ENCODE measurements around the gene COTL1.
"Not testable (repeated sequence)": the region's sequence is repeated elsewhere in the genome, so short reads cannot be mapped to it uniquely, and the experiment has no call there.

COTL1 gene

DNA sequence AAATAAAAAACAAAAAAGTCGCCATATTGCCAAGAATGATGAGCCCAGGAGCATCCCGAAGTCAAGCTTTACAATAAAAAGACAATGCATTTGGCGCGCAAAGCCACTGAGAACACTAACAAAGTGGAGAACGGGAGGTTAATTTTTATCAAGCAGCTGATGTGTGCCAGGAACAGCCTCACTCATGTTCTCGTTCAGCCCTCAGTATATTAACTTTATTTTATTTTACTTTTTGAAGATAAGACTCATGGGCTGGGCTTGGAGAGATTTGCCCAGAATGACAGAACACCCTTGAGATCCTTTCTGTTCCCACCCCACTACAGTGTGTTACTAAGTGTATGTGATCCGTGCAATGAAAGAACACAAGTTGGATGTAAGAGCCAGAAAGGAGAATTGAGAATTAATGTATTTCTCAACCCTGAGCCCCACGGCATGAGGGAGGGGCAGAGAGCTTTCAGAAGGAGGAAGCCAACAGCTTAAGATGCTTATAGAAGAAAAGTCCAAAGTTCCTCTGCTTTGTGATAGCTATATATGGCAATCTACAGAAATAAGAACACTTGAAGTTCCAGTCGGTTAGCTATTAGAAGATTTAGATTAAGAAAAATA lies 48.4 kb downstream of the COTL1 start:
- no peak for DNase-seq (ENCODE audit: low spot score)

DNA sequence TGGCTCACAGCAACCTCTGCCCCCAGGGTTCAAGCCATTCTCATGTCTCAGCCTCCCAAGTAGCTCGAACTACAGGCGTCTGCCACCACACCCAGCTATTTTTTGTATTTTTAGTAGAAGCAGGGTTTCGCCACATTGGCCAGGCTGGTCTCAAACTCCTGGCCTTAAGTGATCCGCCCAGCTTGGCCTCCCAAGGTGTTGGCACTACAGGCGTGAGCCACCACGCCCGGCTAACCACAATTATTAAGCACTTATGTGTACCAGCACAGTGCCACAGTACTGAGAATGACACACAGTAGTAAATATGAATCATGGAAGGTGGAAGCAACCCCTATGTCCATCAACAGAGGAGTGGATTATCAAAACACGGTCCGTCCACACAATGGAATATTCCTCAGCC lies 49.8 kb downstream of the COTL1 start:
- DNase-seq (ENCODE audit: low spot score), result no peak

DNA sequence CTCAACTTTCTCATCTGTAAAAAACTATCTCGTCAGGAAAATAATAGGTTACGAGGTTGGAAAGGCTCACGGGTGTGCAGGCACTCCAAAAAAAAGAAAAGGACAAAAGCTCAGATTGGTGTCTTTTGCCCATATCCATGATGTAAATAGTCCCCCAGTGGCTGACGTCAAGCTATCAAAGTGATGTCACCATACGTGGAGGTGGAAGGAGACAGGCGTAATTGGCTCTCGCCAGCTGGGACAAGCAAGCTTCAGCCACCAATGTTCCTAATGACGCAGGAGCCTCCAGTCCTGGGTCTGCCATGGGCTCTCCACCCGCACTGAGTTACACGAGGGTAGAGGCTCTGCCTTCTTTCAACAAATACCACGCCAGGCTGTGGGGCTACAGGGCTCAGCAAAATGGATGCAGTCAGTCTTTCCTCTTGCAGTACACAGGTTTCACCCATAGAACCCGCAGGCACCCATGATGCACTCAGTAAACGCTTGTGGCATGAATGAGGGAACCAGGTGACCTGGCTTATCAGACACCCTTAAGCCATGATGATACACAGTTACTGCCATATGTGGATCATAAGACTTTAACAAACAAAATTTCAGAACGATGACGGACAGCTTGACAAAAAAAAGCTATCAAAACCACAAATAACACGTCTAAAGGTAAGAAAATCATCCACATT lies 50.5 kb downstream of the COTL1 start:
- DNase-seq (ENCODE audit: low spot score), result no peak

DNA sequence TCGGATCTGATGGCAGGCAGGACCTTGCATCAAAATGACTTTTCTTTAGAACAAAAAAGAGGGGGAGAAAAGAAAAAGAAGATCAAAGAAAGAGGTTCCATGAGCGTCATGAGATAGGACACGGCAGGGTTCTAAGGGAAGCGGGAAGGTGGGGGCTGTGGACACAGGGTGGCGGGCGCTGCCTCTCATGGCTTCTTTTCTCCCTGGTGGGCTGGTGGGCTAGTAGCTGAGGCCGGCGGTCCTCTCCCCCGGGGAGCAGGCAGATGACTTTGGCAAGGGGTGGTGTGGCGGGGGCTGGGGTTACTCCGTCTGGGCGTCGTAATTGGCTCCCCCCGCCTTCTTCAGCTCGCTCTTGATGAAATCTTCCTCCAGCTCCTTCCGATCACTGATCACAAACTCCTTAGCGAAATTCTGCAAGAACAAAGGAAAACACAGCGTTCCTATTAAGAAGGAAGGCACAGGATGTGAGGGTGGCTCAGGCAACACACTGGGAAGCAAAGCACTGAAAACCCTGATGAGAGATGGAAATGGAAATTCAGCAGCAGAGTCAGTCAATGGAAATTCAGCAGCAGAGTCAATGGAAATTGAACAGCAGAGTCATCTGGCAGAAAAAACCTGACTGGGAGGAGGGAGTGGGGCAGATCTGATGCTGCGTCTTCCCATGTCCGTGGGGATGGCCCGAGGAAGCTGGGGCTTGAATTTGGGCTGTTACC lies 51.2 kb downstream of the COTL1 start:
- no peak for DNase-seq (ENCODE audit: low spot score)

DNA sequence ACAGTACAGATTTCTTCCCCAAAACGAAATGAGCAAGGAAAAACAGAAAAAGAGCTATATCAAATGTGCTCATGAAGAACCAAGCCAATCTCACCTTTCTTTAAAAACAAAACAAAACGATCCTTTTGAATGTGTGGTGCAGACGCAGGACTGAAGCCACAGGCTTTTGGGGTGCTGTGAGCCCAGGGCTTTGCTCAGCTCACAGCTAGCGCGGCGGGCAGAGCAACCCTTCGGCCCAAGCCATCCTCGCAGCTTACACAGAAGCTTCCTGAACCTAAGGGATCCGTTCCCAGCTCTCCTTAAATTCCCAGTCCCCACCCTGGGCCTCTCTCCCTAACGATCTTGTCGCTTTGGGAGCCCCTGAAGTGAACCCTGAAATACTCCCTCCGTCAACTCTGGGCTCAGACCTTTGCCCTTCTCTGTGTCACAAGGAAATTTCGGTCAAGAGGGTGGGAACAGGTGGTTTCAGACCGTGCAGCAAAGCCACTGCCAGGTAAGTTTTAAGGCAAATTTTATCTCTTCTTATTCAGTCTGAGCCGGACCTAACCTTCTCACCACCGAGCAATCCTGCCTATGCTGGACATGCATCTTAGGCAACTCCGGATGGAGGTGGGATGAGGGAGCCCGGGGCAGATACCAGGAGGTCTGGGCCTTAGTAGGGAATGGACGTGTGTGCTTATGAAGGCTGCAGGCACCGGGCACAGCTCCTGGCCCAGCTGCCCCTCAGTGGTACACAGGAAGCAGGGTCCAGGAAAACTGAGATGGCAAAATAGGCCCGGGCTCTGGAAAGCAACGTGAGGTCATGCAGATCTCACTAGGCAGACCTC lies 52.0 kb downstream of the COTL1 start:
- no peak for DNase-seq (ENCODE audit: low spot score)

DNA sequence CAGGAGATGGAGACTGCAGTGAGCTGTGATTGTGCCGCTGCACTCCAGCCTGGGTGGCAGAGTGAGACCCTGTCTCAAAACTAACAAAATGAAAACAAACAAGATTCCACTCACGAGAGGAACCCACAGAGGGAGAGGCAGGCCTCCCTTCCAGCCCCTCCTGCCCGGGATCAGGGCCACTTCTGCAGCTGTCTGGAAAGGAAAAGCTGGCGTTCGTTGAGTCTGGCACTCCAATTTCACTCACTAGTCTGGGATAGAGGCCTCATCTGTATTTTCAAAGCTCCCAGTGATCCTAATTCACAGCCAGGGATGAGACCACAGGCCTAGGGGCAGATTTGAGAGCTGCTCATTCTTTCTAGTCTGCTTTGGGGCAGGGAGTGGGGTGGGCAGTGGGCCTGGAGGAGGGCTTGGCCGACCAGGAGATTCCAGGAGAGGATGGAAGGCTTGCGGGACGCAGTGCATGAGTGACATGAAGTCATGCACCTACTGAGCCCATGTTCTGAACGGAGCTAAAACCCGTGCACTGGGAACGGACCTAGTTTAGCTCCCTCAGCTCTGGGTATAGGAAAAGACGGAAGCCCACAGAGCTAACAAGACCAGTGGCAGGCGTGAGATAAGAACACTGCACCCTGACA lies 54.0 kb downstream of the COTL1 start:
- no peak for DNase-seq (ENCODE audit: low spot score)

DNA sequence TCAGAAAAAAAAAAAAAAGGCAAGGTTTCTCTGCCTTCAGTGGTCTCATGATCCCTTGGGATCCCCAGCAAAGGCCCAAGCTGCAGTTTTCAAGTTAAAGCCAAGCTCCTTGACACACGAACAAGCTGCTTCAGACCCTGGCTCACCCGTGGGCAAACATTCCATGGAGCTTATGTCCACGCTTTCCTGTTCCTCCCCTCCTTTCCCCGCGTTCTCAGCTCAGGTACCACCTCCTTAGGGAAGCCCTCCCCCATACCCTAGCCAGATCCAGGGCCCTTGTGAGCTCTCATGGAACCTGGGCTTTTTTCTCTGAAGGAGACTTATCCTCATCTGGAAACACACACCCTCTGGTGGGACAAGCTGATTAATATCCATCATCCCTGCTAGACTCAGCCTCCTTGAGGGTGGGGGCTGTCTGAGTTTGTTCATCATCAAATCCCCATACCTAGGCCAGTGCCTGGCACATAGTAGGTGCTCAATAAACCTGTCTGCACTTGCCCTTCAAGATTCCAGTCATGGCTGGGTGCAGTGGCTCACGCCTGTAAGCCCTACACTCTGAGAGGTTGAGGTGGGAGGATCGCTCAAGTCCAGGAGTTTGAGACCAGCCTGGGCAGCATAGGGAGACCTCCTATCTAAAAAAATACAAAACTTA lies 54.7 kb downstream of the COTL1 start:
- DNase-seq (ENCODE audit: low spot score), result no peak

DNA sequence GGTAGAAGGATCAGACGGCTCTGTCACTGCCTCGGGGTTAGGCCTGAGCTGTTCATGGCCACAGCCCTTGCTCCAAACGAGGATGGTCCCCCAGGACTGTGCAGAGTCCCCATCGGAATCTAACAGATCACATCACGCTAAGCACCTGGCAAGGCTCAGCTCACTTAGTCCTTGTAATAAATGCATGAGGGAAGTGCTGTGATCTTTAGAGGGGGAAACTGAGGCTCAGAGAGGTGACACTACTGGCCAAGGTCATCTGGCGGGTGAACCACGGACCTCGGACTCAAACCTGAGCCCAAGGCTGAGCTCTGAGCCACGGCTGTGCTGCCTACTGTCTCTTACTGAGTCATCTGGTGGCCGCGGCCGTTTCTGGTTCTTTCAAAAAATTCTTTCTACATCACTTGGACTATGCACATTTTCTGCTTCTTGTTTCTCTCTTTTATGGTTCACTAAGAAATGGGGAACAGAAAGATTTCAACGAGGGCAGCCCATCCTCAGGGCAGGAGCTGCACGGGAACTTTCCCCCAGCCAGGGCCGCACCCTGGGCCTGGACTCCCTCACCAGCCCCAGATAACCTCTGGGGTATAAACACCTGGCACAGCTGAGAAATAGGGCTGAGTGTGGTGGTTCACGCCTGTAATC lies 55.6 kb downstream of the COTL1 start:
- DNase-seq (ENCODE audit: low spot score), result no peak

DNA sequence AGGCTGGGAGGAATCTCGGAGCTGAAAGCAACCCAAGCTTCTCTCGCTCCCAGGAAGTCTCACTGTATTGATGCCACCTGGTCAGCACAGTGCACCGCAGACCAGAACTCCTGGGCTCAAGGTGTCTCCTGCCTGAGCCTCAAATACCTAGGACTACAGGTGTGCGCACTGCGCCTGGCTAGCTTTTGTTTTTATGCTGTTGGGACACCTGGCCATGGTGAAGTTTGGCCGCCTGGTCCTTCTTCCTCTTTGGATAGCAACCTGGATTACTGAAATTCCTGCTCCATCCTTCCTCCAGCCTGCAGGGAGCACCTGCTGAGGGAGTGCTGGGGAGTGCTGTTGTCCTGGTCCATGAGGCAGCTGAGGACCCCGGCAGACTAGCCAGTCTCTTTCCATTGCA lies 56.6 kb downstream of the COTL1 start:
- DNase-seq (ENCODE audit: low spot score), result no peak

DNA sequence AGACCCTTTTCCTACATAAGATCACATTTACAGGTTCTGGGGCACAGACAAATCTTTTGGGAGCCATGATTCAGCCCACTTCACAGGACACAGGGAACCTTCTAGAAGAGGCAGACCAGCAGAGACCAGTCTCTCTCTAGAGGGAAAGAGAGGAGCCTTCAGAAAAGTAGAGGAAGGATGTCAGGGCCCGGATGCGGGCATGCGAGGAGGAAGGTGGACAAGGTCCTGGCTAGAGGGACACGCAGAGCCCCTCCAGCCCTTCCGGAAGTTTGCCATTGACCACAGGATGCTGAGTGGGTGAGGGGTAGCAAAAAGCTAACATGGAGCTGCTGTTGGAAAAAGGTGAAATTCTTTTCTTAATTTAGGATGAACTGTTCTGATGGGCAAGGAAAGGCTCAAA lies 57.6 kb downstream of the COTL1 start:
- no peak for DNase-seq (ENCODE audit: low spot score)

DNA sequence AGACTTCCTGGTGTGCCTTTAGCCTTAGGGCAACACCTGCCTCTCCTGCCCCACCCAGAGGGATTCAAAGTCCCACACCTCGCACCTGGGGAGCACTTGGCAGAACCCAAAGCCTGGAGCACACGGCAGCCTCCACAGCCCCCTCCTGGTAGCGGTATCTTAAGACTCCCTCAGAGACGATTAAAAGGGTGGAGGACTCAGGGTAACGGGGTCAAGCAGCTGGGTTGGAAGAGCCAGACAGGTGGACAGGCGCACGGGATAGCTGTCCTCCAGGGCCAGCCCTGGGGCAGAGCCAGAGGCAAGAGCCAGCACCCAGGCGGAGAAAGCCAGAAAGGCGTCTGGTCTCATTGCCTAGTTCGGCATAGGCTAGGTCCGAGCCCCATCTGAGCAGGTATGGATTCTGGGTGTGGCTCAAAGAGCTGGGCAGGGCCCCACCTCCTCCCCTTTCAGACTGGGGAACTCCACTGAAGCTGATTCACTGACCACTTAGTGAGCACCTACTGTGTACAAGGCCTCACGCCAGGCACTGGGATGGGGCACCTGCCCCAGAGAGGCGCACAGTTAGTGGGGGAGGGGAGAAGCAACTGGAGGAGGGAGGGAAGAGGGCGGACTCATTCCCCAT lies 58.5 kb downstream of the COTL1 start:
- DNase-seq (ENCODE audit: low spot score), result no peak

DNA sequence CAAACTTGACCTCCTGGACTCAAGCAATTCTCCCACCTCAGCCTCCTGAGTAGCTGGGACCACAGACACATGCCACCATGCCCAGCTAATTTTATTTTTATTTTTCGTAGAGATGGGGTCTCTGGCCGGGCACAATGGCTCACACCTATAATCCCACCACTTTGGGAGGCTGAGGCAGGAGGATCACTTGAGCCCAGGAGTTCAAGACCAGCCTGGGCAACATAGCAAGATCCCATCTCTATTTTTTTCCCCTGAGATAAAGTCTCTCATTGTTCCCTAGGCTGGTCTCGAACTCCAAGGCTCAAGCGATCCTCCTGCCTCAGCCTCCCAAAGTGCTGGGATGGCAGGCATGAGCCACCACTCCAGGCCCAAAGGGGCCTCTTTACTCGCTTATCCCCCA lies 59.0 kb downstream of the COTL1 start:
- DNase-seq (ENCODE audit: low spot score), result not testable (repeated sequence)

DNA sequence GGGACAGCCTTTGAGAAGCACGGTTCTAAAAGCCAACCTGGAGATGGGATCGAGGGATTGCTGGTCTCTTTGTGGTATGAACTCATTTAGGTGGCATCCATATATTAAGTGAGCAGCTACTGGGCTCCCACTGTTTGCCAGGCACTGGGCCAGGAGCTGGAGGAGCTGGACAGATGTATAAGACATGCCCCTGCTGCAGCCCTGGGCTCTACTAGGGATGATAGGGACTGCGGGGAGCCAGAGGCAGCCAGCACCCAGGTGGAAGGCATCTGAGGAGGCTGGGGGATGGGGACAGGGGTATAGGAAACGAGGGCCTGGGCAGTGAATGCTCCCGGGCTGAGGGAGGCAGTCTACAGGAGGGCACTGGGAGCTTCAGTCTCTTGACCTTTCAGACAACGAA lies 60.4 kb downstream of the COTL1 start:
- no peak for DNase-seq (ENCODE audit: low spot score)

DNA sequence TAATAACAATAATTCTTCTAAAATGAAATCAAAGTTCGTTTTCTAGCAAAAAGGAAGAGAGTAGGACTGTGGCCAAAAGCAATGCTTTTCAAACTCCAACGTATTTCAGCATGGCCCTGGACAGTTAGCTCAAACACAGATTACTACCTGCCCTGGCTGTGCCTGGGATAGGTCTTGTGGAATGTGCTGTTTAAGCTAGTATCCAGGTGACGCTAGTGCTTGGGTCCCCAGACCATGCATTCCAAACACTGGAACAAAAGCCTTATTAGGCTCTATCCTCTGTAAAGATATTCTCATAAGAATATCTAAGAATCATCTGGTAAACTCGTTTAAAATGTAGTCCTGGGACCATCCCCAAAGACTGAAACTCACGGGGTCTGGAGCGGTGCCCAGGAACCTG lies 60.8 kb downstream of the COTL1 start:
- no peak for DNase-seq (ENCODE audit: low spot score)

DNA sequence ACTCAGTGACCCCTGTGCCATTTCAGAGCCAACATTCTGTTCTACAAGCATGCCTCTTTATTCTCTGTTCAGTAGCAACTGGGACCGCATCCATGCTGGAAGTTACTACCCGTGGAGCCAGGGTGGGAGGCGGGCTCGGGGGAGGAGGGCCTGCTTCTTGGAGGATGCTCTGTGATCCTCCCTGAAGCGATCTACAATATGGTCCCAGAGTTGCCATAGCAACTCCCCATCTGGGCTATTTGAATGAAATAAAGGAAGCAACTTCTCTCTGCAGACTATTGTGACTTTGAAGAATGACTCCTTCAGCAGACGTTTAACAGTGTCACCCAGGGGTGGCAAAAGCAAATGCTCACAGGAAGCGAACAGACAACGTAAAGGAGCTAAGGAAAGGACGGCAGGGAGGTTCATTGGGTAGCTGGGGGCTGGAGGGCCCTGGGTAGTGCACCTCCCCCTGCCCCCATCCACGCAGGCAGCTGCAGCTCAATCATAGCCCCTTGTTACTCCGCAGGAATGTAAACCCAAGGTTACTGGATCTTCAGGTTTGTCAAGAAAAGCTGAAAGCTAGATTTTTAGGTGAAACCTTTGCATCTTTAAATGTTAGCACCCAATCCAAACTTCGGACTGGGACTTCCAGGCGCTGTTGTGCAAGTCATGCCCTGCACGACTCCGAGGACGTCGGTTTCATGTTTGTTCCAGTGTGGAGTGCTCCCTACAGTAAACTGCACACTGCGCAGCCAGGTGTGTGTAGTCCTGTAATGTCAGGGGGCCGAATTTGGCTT lies 62.3 kb downstream of the COTL1 start:
- no peak for DNase-seq (ENCODE audit: low spot score)

DNA sequence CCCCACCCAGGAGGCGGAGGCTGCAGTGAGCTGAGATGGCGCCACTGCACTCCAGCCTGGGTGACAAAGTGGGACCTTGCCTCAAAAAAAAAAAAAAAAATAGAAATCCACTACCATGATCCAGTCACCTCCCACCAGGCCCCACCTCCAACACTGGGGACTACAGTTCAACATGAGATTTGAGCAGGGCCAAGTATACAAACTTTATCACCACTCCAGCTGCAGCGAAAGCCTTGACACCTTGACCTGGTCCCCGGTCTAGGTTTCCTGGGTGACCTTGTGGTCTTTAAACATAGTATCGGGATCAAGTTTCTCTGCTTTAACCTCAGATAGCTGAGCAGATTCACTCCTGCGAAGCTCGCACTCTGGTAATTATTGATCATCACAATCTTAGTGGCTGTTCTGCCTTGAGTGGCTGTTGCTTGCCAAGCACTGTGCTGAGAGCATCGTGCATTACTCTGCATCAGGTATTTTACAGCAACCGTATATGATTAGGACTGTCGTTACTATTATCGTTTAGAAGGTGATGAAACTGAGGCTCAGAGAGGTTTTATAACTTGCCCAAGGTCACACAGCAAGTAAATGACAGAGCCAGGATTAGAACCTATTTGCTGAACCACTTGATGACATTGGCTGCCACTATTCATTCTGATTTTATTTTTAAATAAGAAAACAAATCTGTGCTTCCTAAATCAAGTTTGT lies 63.1 kb downstream of the COTL1 start:
- DNase-seq (ENCODE audit: low spot score), result no peak

DNA sequence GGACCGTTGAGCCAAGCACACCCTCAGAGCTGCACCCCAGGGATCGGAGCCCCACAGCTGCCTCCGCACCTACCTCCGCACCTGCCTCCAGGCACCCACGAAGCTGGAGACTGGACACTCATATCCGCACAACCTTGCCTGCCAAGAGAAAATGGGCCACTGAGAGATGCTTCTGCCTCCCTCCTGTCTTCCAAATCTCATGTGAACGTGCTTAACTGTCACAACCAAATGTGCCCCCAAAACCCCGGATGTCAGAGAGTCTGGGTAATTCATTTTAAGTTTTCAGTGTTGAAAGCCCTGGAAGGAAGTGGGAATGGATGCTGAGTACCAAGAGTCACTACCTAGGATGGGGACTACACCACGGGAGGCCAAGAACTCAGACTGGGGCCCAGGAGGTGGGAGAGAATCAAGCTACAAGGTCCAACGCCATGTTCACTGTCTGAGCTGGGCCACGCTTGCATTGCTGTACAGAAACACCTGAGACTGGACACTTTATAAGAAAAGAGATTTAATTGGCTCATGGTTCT lies 63.9 kb downstream of the COTL1 start:
- no peak for DNase-seq (ENCODE audit: low spot score)

DNA sequence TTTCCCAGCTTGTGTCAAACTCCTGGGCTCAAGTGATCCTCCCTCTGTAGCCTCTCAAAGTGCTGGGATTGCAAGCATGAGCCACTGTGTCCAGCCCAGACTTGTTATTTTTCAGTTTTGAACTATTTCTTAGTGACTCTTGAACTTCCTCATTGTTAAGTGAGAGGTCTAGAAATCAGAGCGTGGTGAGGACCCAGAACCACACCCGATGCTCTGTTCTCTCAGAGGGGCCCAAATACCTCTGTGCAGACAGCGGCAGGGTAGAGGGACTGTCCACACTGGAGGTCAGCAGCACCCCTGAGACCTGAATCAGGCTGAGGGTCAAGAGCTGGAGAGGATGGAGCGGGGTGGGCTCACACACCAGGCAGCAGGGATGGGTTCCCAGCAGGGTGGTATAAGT lies 65.7 kb downstream of the COTL1 start:
- no peak for DNase-seq (ENCODE audit: low spot score)

DNA sequence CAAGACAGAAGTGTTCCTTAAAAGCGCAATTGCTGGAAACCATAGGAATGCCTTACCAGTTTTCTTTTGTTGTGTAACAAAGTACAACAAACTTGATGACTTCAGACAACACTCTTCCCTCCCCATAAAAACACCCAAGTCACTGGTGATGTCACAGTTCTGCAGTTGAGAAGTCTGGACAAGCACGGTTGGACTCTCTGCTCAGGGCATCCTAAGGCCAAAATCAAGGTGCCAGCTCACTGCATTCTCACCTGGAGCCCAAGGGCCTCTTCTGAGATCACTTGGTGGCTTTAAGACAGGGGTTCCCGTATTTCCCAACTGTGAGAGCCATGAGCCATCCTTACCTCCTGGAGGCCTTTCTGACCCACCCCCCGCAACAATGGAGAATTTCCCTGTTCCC lies 67.8 kb downstream of the COTL1 start:
- DNase-seq (ENCODE audit: low spot score), result no peak
